HL-60 (cell line): ENCODE measurements around the gene TRIM7.

Source experiments
- CTCF ChIP-seq: IDR thresholded peaks from one replicate; pipeline ENCODE4 v1.5.1; 2011; ENCODE audit warnings: low read length, control low read depth, inconsistent platforms; ENCODE audit not compliant: insufficient read depth
- POLR2AphosphoS5 ChIP-seq: IDR thresholded peaks from 2 replicates; pipeline ENCODE4 v1.6.1; 2012; ENCODE audit warnings: low read depth
- REST ChIP-seq: IDR thresholded peaks from 2 replicates; pipeline ENCODE4 v1.6.1; 2012; ENCODE audit warnings: low read depth; ENCODE audit not compliant: insufficient replicate concordance

- TF ChIP-seq CTCF (no peak), REST (no peak), POLR2AphosphoS5 (no peak)
Observed at GRCh38 chr5:181152406-181152805, 52.6 kb downstream of the TRIM7 start.
